ENCODE measurements around the gene NGEF. TPM values are rescaled to one million over a fixed set of nuclear protein-coding genes. Genes with fewer than 3 reads are reported as not detected.

Gene NGEF
- total RNA-seq, 4 donors from 2014 or later = 4.0 to 16.5 (median 6.2) TPM

GRCh38 chr2:232900811-232901735 is 112.0 kb downstream of the NGEF start:
- H3K27ac ChIP-seq = no peak overlapping the region
- intact Hi-C loops (cut with DNase I) = no loop called here
- TF ChIP-seq POLR2A (IDR thresholded peaks at IDR 0.05) (no peak), CTCF (IDR thresholded peaks at IDR 0.05) (no peak)
- H3K4me1 ChIP-seq = peaks cover 0 to 11% (median 5%) of the 10 kb centered on the region in 3 donors
- H3K36me3 ChIP-seq = no peaks in the 10 kb centered on the region
- WGBS, 2 donors = 68 to 77% methylated on average over 25 to 31 of the region's 43 CpGs
- no peak overlapping the region for H3K4me3 ChIP-seq
- H3K9me3 ChIP-seq = no peaks in the 10 kb centered on the region
- H3K27me3 ChIP-seq = peaks cover 0 to 8% (median 0%) of the 10 kb centered on the region in 4 donors
- DNase-seq = no peak

GRCh38 chr2:232898592-232899543 is 114.2 kb downstream of the NGEF start:
- WGBS, 2 donors = 71 to 72% methylated on average over 17 to 18 of the region's 18 CpGs
- intact Hi-C loops (cut with DNase I) = no loop called here
- Histone ChIP-seq H3K4me3 (no peak overlapping the region), H3K27ac (no peak overlapping the region), H3K4me1 (peaks cover 0 to 11% (median 5%) of the 10 kb centered on the region in 3 donors), H3K27me3 (peaks cover 0 to 11% (median 0%) of the 10 kb centered on the region in 4 donors), H3K36me3 (no peaks in the 10 kb centered on the region), H3K9me3 (no peaks in the 10 kb centered on the region)
- DNase-seq = no peak
- TF ChIP-seq POLR2A (IDR thresholded peaks at IDR 0.05) = no peak
- TF ChIP-seq CTCF (IDR thresholded peaks at IDR 0.05) = no peak

- TF ChIP-seq CTCF (IDR thresholded peaks at IDR 0.05) (no peak), POLR2A (IDR thresholded peaks at IDR 0.05) (no peak)
- H3K4me3 ChIP-seq = no peak overlapping the region
- no peaks in the 10 kb centered on the region for H3K9me3 ChIP-seq
- H3K4me1 ChIP-seq = peaks cover 0 to 11% (median 5%) of the 10 kb centered on the region in 3 donors
- H3K27me3 ChIP-seq = peaks cover 0 to 15% (median 0%) of the 10 kb centered on the region in 4 donors
- WGBS, 2 donors = 86 to 89% methylated on average over 10 to 23 of the region's 24 CpGs
- no peak overlapping the region for H3K27ac ChIP-seq
- H3K36me3 ChIP-seq = no peaks in the 10 kb centered on the region
- DNase-seq = no peak
- intact Hi-C loops (cut with DNase I) = no loop called here
These were observed 115.3 kb downstream of the NGEF start for GRCh38 chr2:232897598-232898408.

DNA sequence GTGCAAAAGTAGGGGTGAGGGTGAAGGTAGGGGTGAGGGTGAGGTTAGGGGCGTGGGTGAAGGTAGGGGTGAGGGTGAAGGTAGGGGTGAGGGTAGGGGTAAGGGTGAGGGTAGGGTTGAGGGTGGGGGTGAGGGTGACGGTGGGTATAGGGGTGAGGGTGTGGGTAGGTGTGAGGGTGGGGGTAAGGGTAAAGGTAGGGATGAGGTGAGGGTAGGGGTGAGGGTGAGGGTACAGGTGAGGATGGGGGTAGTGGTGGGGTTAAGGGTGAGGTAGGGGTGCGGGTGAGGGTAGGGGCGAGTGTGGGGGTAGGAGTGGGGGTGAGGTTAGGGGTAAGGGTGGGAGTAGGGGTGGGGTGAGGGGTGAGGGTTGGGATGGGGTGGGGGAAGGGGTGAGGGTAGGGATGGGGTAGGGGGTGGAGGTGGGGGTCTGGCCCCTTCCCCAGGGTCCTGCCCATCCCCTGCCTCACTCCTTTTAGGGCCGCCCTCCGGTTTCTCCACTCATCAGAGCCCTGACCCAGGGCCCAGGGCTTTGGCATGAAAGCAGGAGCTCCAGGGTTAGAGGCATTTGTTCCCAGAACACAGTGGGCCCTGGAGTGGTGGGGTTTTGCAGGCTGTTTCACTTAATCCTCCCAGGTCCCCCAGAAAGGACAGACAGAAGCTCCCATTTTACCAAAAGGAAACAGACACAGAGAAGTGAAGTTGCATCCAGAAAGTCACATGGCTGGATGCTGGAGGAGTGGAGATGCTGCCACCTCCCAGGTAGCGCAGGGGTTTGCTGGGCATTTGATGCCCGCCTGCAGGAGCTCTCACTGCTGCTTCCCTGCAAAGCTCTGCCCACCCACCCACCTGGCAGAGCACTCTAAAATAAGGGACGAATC is 116.1 kb downstream of the NGEF start:
- no peaks in the 10 kb centered on the region for H3K9me3 ChIP-seq
- no peak overlapping the region for H3K4me3 ChIP-seq
- DNase-seq = no peak
- H3K36me3 ChIP-seq = no peaks in the 10 kb centered on the region
- intact Hi-C loops (cut with DNase I) = no loop called here
- H3K27me3 ChIP-seq = peaks cover 0 to 15% (median 0%) of the 10 kb centered on the region in 4 donors
- WGBS, 2 donors = 87 to 94% methylated on average over 4 to 7 of the region's 9 CpGs
- no peak overlapping the region for H3K27ac ChIP-seq
- peaks cover 0 to 9% (median 5%) of the 10 kb centered on the region in 3 donors for H3K4me1 ChIP-seq
- TF ChIP-seq CTCF (IDR thresholded peaks at IDR 0.05) (no peak), POLR2A (IDR thresholded peaks at IDR 0.05) (no peak)
